ENCODE data around the gene ROR1.

Gene ROR1

DNA sequence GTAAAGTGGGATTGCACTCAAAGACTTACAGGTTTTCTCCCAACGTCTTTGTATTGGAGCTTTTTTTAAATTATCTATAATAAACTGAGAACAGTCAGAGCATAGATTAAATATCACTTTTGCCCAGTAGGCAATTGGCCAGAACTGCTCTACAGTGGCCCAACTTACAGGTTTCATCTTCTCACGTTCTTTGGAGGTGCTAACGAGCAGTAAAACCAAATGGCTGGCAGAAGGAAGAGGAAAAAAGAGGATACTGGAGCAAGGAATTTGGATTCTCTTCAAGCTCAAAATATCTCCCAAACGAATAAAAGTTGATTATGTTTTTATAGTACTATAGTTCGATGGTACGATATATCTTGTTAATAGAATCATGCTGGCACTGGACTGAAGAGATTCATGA lies 201.1 kb downstream of the ROR1 start:
- Histone ChIP-seq H3K9me3 (ENCODE audit: control insufficient read depth, low read depth, low read length) (no peaks in the 10 kb centered on the region), H3K36me3 (ENCODE audit: control insufficient read depth, low read depth, low read length) (no peaks in the 10 kb centered on the region), H3K9ac (ENCODE audit: low read length) (no peak overlapping the region), H3K4me3 (ENCODE audit: low read length) (no peak overlapping the region), H3K27ac (ENCODE audit: low read length) (no peak overlapping the region), H3K4me1 (ENCODE audit: control insufficient read depth, low read depth, low read length) (peaks cover 2% of the 10 kb centered on the region), H3K27me3 (ENCODE audit: control insufficient read depth, insufficient read depth, low read length) (no peaks in the 10 kb centered on the region)

DNA sequence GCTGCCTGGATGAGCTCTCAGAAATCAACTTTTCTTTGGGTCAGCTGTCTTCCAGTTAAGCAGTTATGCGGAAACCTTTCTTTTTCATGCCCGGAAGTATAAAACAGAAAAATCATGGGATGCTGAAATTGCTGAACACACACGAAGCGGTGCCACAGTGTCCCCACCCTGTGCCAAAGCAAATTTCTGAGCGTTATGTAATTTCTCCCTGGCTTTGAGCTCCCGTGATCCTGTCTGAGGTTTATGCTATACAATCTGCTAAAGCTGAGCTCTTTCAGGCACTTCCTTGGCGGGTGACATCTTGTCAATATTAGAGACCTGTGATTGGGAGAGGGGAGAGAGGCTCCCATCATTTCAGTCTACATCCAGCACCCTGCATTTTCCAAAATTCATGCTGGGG lies 201.7 kb downstream of the ROR1 start:
- no peaks in the 10 kb centered on the region for H3K9me3 ChIP-seq (ENCODE audit: control insufficient read depth, low read depth, low read length)
- H3K4me3 ChIP-seq (ENCODE audit: low read length), result no peak overlapping the region
- no peaks in the 10 kb centered on the region for H3K36me3 ChIP-seq (ENCODE audit: control insufficient read depth, low read depth, low read length)

DNA sequence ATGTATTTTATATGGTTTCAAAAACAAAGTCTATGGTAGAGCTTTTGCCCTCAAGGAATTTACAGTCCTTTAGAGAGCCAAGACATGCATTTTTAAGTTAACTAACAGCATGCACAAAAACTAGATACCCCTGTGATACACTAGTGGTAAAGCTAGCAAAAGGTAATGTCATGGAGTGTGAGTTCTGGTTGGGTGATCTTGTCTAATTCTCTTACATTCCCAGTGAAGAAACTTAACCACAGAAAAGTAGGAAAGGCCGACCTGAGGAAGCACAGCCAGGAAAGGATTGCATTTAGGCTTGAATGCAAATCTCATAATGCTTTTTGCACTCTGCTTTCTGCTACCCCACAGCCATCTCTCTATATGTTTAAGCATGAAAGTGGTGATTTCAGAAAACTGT lies 202.2 kb downstream of the ROR1 start:
- peaks cover 2% of the 10 kb centered on the region for H3K4me1 ChIP-seq (ENCODE audit: control insufficient read depth, low read depth, low read length)
- H3K9ac ChIP-seq (ENCODE audit: low read length), result no peak overlapping the region
- no peaks in the 10 kb centered on the region for H3K36me3 ChIP-seq (ENCODE audit: control insufficient read depth, low read depth, low read length)
- no peak overlapping the region for H3K4me3 ChIP-seq (ENCODE audit: low read length)
- no peaks in the 10 kb centered on the region for H3K9me3 ChIP-seq (ENCODE audit: control insufficient read depth, low read depth, low read length)
- no peak overlapping the region for H3K27ac ChIP-seq (ENCODE audit: low read length)
- no peaks in the 10 kb centered on the region for H3K27me3 ChIP-seq (ENCODE audit: control insufficient read depth, insufficient read depth, low read length)

More for the DNA sequence above, 201.7 kb downstream of the ROR1 start:
- Histone ChIP-seq H3K4me1 (ENCODE audit: control insufficient read depth, low read depth, low read length) (peaks cover 2% of the 10 kb centered on the region), H3K27ac (ENCODE audit: low read length) (no peak overlapping the region), H3K27me3 (ENCODE audit: control insufficient read depth, insufficient read depth, low read length) (no peaks in the 10 kb centered on the region), H3K9ac (ENCODE audit: low read length) (no peak overlapping the region)

DNA sequence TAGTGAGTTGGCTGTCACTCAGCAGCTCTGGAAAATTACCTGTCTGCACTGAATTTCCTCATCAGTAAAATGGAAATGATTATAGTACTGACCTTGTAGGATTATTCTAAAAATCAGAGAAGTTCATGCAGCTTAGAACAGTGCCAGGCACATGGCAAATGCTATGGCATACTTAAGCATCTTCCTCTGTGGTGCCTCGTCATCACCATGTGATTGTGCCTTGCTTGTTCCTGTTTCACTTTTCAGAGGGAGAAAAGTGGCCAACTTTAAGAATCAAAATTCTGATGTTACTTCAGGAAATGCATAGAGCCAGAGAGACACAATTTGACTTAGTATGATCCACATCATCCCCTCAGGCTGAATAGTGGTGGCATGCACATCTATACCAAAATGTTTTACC lies 203.6 kb downstream of the ROR1 start:
- no peak overlapping the region for H3K9ac ChIP-seq (ENCODE audit: low read length)
- H3K4me1 ChIP-seq (ENCODE audit: control insufficient read depth, low read depth, low read length), result peaks cover 2% of the 10 kb centered on the region
- no peaks in the 10 kb centered on the region for H3K36me3 ChIP-seq (ENCODE audit: control insufficient read depth, low read depth, low read length)
- H3K27me3 ChIP-seq (ENCODE audit: control insufficient read depth, insufficient read depth, low read length), result no peaks in the 10 kb centered on the region
- H3K9me3 ChIP-seq (ENCODE audit: control insufficient read depth, low read depth, low read length), result no peaks in the 10 kb centered on the region
- no peak overlapping the region for H3K27ac ChIP-seq (ENCODE audit: low read length)
- H3K4me3 ChIP-seq (ENCODE audit: low read length), result no peak overlapping the region

DNA sequence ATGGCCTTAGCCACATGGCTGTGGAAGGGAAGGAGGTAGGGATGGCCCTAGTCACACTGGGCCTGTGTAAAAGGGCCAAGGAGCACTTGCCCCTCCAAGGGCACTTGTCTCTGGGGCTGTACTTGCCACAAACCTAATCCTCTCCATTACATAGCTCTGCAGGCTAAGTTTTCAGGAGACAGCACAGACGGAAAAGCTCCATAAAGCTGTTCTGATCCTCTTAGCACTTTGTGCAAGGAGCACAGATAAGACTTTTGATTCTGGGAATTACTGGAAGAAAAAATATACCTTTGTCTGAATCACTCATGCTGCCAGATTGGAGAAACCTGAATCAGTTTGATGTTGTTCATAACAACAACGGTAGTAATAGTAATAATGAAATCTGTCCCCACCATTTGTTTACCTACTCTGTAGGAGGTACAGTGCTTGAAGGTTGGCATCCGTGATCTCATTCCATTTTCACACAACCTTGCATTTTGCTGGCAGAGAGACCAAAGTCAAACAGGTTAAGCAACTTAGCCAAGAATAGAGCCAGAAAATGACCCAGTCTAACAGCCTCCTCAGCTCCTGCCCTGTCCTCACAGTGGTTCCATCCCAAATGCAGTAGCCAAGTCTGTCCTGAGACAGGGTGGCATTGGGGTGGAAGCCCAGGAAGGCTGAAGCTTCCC lies 207.1 kb downstream of the ROR1 start:
- H3K9ac ChIP-seq (ENCODE audit: low read length), result no peak overlapping the region
- no peaks in the 10 kb centered on the region for H3K9me3 ChIP-seq (ENCODE audit: control insufficient read depth, low read depth, low read length)
- no peaks in the 10 kb centered on the region for H3K27me3 ChIP-seq (ENCODE audit: control insufficient read depth, insufficient read depth, low read length)
- no peaks in the 10 kb centered on the region for H3K36me3 ChIP-seq (ENCODE audit: control insufficient read depth, low read depth, low read length)
- H3K27ac ChIP-seq (ENCODE audit: low read length), result no peak overlapping the region
- H3K4me3 ChIP-seq (ENCODE audit: low read length), result no peak overlapping the region
- H3K4me1 ChIP-seq (ENCODE audit: control insufficient read depth, low read depth, low read length), result peaks cover 2% of the 10 kb centered on the region

DNA sequence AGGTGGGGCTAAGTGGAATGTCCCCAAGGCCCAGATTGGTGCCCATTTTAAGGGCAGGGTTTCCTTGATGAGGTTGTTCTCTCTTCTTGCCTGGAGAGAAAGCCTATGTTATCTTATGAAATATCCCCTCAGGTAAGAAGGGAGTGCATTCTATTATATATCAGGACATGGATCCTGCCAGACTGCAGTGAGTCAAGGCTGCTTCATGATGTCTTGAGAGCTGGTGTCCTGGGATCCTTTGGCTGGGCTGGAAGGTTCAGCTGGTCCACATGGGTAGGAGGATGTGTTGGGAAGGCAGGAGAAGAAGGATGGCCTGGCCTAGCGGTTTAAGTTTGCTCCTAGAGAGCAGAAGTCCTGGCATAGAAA lies 207.6 kb downstream of the ROR1 start:
- no peak overlapping the region for H3K9ac ChIP-seq (ENCODE audit: low read length)
- H3K36me3 ChIP-seq (ENCODE audit: control insufficient read depth, low read depth, low read length), result no peaks in the 10 kb centered on the region
- H3K4me3 ChIP-seq (ENCODE audit: low read length), result no peak overlapping the region
- peaks cover 2% of the 10 kb centered on the region for H3K4me1 ChIP-seq (ENCODE audit: control insufficient read depth, low read depth, low read length)
- no peak overlapping the region for H3K27ac ChIP-seq (ENCODE audit: low read length)
- H3K27me3 ChIP-seq (ENCODE audit: control insufficient read depth, insufficient read depth, low read length), result no peaks in the 10 kb centered on the region
- H3K9me3 ChIP-seq (ENCODE audit: control insufficient read depth, low read depth, low read length), result no peaks in the 10 kb centered on the region

DNA sequence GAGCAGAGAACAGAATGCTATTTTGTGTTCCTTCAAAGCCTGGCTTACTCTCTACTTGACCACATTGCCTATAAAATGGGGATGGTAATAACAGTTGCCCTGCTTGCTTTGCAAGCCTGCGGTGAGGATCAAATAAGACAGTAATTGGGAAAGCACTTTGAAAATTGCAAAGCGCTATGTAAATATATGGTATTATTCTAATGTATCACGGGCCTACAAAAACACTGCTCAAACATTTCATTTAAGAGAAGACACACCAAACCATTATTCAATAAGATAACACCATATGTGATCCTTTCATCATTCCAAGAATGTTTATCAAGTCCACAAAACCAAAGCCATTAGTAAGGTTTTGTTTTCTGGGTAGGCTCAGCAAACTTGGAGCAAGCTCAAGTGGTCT lies 208.4 kb downstream of the ROR1 start:
- H3K27me3 ChIP-seq (ENCODE audit: control insufficient read depth, insufficient read depth, low read length), result no peaks in the 10 kb centered on the region
- no peak overlapping the region for H3K27ac ChIP-seq (ENCODE audit: low read length)
- H3K4me3 ChIP-seq (ENCODE audit: low read length), result no peak overlapping the region
- H3K36me3 ChIP-seq (ENCODE audit: control insufficient read depth, low read depth, low read length), result no peaks in the 10 kb centered on the region
- peaks cover 2% of the 10 kb centered on the region for H3K4me1 ChIP-seq (ENCODE audit: control insufficient read depth, low read depth, low read length)
- no peak overlapping the region for H3K9ac ChIP-seq (ENCODE audit: low read length)
- no peaks in the 10 kb centered on the region for H3K9me3 ChIP-seq (ENCODE audit: control insufficient read depth, low read depth, low read length)

DNA sequence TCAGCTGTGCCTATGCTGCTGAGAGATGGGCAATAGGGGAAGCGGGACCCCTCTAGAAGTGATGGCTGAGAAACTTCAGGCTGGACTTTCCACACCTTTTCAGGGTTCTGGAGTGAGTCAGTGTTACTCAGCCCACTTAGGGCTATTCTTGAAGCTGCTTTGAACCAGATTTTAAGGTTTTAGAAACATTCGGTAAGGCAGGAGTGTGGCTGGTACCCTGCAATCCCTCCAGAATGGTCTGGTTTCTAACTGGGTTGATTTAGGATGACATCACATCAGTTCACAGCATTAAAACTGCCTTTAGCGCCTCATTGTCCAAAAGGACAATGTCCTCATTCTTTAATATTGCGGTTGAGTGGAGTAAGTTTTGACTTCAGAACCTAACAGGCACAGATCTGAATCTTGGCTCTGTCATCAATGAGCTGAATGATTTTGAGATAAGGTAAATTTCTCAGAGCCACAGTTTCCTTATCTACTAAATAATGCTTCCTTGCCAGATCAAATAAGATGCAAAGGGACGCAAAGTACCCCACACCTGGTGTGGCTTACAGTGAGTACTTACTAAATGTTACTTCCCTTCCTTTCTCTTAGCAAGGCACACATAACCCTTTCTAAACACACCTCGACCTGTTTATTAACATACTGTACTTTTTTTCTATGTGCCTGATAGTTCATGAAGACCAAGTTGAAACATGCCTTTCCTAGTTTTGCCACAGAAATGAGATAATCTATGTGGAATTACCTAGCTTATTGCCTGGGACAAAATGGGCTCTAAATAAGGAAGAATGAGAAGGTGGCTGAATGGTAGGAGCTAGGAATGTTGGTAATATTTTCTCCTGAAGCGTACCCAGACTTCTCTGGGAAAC lies 209.8 kb downstream of the ROR1 start:
- no peaks in the 10 kb centered on the region for H3K36me3 ChIP-seq (ENCODE audit: control insufficient read depth, low read depth, low read length)
- no peaks in the 10 kb centered on the region for H3K9me3 ChIP-seq (ENCODE audit: control insufficient read depth, low read depth, low read length)
- H3K27ac ChIP-seq (ENCODE audit: low read length), result no peak overlapping the region
- no peaks in the 10 kb centered on the region for H3K4me1 ChIP-seq (ENCODE audit: control insufficient read depth, low read depth, low read length)
- no peak overlapping the region for H3K9ac ChIP-seq (ENCODE audit: low read length)
- H3K4me3 ChIP-seq (ENCODE audit: low read length), result no peak overlapping the region
- no peaks in the 10 kb centered on the region for H3K27me3 ChIP-seq (ENCODE audit: control insufficient read depth, insufficient read depth, low read length)

DNA sequence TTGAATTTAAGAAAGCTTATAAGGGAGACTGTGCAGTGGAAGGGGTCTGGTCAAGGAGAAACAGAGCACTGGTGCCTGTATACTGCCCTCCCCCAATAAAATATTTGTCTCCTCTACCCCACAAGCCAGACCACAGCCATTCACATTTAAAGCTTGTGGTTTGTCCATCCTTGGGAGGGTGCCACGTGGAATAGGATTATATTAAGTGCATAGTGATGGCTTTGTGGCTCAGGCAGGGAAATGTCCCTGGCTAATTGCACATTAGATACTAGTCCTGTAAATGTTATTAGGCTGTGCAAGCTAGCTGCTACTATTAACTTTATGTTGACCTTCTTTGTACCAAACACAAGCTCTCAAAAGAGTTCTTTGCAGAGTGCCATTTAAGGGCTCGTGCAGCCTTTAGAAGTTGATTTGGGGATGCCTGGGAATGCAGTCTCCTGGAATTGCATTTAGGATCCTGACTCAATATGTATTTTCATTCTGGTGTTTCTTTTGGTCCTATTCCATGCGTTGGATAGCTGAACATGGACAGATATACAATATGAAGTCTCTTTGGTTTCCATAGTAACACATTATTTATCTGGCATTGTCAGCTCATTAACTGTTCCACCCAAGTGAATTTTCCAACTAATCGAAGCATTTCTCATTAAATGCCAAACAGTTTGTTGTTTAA lies 210.6 kb downstream of the ROR1 start:
- no peak overlapping the region for H3K9ac ChIP-seq (ENCODE audit: low read length)
- H3K4me3 ChIP-seq (ENCODE audit: low read length), result no peak overlapping the region
- no peaks in the 10 kb centered on the region for H3K4me1 ChIP-seq (ENCODE audit: control insufficient read depth, low read depth, low read length)
- H3K27me3 ChIP-seq (ENCODE audit: control insufficient read depth, insufficient read depth, low read length), result no peaks in the 10 kb centered on the region
- no peaks in the 10 kb centered on the region for H3K9me3 ChIP-seq (ENCODE audit: control insufficient read depth, low read depth, low read length)
- no peak overlapping the region for H3K27ac ChIP-seq (ENCODE audit: low read length)
- H3K36me3 ChIP-seq (ENCODE audit: control insufficient read depth, low read depth, low read length), result no peaks in the 10 kb centered on the region

DNA sequence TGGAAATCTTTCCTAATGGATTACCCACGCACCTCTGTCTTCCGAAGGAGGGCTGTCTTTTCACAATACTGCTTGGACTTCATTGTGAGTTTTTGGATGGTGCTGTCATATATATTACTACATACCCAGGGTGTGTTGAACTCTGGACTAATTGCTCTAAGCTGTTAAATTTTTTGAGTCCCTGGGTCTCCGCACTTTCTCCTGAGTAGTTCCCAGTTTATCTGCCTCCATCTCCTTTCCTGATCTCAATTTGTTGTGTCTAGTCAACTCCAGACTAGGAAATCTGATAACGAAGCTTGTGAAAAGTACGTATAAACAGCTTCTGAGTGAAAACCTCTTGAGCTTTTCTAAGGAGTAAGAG lies 211.1 kb downstream of the ROR1 start:
- Histone ChIP-seq H3K9ac (ENCODE audit: low read length) (no peak overlapping the region), H3K27me3 (ENCODE audit: control insufficient read depth, insufficient read depth, low read length) (no peaks in the 10 kb centered on the region), H3K27ac (ENCODE audit: low read length) (no peak overlapping the region), H3K36me3 (ENCODE audit: control insufficient read depth, low read depth, low read length) (no peaks in the 10 kb centered on the region), H3K9me3 (ENCODE audit: control insufficient read depth, low read depth, low read length) (no peaks in the 10 kb centered on the region), H3K4me1 (ENCODE audit: control insufficient read depth, low read depth, low read length) (no peaks in the 10 kb centered on the region), H3K4me3 (ENCODE audit: low read length) (no peak overlapping the region)

DNA sequence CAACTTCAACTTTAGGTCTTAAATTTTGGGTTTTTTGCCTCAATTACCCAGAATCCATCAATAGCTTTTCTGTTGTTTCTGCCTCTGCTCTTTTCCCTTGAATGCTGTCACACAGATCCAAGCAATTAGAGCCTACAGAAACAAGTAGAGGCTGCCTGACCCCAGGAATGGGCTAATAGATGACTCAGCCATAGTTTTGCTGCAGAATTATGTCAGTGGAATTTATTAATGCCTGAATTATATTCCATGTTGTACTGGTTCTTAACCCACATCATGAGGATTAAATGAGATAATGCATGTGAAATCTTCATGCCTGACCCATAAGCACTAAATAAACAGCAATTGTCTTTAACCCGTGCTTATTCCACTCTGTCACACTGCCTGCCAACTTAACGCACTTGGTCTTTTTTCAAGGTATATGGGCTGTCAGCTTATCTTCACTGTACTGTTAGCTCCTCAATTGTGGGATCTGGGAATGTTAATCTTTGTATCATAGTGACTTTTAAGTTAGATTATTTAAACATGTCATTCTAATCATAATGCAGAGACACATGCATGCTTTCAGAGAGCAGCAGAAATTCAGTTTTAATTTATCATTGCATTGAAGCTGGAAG lies 213.3 kb downstream of the ROR1 start:
- H3K36me3 ChIP-seq (ENCODE audit: control insufficient read depth, low read depth, low read length), result no peaks in the 10 kb centered on the region
- no peaks in the 10 kb centered on the region for H3K9me3 ChIP-seq (ENCODE audit: control insufficient read depth, low read depth, low read length)
- no peak overlapping the region for H3K27ac ChIP-seq (ENCODE audit: low read length)
- H3K27me3 ChIP-seq (ENCODE audit: control insufficient read depth, insufficient read depth, low read length), result no peaks in the 10 kb centered on the region
- no peaks in the 10 kb centered on the region for H3K4me1 ChIP-seq (ENCODE audit: control insufficient read depth, low read depth, low read length)
- H3K4me3 ChIP-seq (ENCODE audit: low read length), result no peak overlapping the region
- H3K9ac ChIP-seq (ENCODE audit: low read length), result no peak overlapping the region

Measured in iPS-18a (cell line).